ENCODE measurements around the gene MRPL27.
"Not testable (repeated sequence)": the region's sequence is repeated elsewhere in the genome, so short reads cannot be mapped to it uniquely, and the experiment has no call there.

Gene MRPL27

DNA sequence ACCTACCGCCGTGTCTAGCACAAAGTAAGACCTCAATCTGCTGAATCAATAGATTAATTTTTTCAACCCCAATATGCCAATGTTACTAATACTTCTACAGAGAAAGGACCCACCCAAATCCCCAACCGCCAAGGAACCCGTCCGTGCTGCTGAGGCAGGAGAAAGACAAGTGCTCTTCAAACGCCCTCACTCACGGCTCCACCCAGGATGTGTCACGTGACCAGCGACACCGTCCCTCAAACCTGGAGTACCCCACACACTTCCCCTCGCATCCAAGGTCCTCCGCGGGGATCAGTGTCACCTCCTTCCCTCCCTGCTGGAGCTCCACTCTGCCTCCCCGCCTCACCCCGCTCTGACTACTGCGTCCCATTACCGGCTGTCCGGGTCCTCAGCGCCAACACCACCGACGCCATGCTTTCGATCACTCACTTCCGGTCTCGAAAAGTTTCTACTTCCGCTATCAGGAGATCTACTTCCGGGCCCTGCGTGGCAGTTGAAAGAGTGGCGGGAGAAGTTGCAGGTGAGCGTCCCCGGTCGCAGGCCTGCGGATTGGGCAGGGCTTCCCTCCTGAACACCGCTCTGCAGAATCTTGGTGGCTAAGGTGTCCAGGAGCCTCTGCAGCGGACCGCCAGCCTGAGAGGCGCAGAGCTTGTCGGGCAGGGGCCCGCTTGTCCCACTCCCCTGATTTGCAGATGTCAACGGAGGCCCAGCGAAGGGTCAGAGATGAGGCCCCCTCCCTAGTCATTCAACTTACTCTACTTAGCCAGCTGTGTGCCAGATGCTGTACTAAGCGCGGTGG is at the start of gene MRPL27, which contains the start of gene EME1:
MRPL27 (minus strand) TSS at position 427 of the 799 bp plus-strand sequence; CDS start at position 413, 14 bp downstream.
EME1 (plus strand) TSS at position 472 of the 799 bp plus-strand sequence. CDS start 1,980 bp downstream, outside the sequence.
- peak; percentile 73 for DNase-seq (ENCODE audit: low read depth)

DNA sequence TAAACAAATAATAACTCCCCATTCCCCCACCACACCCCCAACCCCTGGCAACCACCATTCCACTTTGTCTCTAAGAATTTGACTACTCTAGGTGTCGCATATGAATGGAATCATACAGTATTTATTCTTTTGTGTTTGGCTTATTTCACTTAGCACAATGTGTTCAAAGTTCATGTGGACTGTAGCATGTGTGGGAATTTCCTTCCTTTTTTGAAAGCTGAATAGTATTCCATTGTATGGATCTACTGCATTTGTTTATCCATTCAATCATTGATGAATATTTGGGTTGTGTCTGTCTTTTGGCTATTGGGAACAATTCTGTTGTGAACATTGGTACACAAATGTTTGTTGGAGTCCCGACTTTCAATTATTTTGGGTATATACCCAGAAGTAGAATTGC is 49.8 kb upstream of the MRPL27 start:
- DNase-seq (ENCODE audit: low read depth): no peak

DNA sequence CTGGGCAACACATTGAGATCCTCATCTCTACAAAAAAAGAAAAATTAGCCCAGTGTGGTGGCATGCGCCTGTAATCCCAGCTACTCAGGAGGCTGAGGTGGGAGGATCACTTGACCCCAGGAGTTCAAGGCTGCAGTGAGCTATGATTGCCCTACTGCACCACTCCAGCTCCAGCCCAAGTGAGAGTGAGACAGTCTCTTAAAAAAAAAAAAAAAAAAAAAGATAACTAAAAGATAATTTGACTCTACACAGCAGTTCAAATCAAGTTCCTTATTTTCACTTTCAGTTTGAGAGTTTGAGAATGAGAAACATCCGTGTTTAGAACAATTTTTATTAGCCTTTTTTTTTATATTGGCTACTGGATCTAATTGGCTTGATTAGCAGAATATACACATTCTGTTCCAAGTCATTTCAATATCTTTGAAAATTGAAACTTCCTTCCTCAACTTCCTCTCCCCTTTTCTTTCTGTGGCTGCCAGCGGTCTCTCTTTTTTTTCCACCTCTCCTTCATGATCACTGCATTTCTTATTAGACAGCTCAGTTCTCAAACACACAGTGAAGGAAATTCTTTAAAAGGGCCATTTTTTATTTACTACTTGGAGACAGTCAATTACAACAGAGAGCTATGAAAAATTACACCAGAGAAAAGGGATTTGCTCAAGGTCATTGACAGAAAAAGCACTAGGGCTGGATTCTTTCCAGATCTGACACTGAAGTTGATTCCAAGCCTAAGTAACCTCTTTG is 48.5 kb upstream of the MRPL27 start:
- DNase-seq (ENCODE audit: low read depth): no peak

DNA sequence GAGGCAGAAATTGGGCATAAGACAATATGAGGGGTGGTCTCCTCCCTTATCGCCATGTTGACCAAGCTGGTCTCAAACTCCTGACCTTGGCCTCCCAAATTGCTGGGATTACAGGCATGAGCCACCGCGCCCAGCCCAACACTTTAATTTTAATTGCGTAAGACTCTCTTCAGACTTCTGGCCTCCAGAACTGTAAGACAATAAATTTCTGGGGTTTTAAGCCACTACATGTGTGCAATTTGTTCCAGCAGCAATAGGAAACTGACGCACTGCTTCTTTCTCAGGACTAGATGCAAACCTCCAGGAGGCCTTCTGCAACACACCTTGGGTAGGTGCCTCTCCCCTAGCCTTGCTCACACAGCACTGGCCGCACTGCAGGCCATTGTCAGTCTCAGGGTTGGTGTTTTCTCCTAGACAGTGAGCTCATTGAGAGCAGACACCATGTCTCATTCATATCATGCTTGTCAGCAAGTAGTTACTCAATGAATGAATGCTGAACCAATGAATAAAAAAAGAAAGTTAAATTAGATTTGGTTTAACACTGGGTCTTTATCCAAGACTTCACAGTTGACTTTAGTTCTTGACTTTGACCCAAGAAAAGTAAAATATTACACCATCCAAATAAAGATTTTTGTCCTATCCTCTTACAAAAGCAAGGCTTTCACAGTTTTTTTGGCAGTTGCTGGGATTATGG is 47.6 kb upstream of the MRPL27 start:
- DNase-seq (ENCODE audit: low read depth): peak; percentile 42

DNA sequence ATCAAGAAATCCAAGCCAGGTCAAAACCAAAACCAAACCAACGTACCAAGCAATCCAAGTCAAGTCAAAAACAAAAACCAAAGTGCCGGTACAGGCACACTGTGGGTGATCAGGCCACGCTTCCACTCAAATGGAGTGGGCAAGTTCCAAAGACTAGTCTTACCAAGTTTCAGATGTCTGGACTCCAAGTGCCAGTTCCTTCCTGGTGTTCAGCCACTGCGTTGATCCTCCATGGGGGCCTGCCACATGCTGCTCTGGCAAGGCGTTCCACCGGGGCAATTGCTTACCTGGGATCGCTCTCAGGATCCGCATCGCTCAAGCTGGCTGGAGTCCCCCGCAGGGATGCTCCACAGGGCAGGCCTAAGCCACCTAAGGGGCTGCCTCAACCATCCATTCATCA is 46.6 kb upstream of the MRPL27 start:
- not testable (repeated sequence) for DNase-seq (ENCODE audit: low read depth)

- DNase-seq (ENCODE audit: low read depth): no peak
Measured at GRCh38 chr17:50414808-50415207, 41.8 kb upstream of the MRPL27 start.

GRCh38 chr17:50412188-50412732 is 39.3 kb upstream of the MRPL27 start:
- no peak for DNase-seq (ENCODE audit: low read depth)

GRCh38 chr17:50407921-50408320 is 34.9 kb upstream of the MRPL27 start:
- no peak for DNase-seq (ENCODE audit: low read depth)

GRCh38 chr17:50406578-50406977 is 33.6 kb upstream of the MRPL27 start:
- no peak for DNase-seq (ENCODE audit: low read depth)

DNA sequence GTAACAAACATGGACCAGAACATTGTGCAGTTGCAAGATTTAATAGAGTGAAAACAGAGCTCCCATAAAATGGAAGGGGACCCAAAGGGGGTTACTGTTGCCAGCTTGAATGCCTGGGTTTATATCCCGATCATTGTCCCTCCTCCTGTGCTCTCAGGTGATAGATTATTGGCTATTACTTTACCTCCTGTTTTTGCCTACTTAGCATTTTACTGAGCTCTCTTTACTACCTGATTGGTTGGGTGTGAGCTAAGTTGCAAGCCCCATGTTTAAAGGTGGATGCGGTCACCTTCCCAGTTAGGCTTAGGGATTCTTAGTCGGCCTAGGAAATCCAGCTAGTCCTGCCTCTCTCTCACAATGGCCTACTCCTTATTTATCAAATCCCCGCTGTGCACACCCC is 32.4 kb upstream of the MRPL27 start:
- not testable (repeated sequence) for DNase-seq (ENCODE audit: low read depth)

DNA sequence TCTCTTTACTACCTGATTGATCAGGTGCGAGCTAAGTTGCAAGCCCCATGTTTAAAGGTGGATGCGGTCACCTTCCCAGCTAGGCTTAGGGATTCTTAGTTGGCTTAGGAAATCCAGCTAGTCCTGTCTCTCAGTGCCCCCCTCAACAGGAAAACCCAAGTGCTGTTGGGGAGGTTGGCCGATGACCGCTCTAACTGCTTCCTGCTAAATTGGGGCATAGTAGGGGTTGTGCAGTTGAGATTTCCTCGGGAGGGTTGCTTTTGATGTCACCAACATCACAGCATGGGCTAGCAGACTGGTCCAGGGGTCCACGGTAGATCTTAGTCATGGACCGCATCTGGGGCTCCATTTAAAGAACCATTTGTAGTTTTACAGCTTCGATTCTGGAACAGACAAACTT is 26.6 kb upstream of the MRPL27 start:
- not testable (repeated sequence) for DNase-seq (ENCODE audit: low read depth)

- not testable (repeated sequence) for DNase-seq (ENCODE audit: low read depth)
Measured at GRCh38 chr17:50398672-50399071, 25.7 kb upstream of the MRPL27 start.

DNA sequence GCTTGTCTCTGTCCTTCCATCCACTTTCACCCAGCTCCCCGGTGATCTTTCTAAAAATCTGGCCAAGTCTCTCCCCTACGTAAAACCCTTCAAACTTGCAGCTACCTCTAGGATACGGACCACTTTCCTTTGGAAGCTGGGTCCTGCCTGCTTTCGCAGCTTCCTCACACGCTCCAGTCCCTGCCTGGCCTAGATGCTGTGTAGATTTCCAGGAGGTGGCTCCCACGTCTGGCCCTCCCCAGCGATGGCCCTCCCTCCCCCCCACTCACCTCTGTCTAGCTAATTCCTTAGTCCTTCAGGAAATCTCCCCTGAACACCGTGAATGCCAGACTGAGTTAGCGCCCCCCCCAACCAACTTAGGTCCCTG is 24.9 kb upstream of the MRPL27 start:
- DNase-seq (ENCODE audit: low read depth): no peak

DNA sequence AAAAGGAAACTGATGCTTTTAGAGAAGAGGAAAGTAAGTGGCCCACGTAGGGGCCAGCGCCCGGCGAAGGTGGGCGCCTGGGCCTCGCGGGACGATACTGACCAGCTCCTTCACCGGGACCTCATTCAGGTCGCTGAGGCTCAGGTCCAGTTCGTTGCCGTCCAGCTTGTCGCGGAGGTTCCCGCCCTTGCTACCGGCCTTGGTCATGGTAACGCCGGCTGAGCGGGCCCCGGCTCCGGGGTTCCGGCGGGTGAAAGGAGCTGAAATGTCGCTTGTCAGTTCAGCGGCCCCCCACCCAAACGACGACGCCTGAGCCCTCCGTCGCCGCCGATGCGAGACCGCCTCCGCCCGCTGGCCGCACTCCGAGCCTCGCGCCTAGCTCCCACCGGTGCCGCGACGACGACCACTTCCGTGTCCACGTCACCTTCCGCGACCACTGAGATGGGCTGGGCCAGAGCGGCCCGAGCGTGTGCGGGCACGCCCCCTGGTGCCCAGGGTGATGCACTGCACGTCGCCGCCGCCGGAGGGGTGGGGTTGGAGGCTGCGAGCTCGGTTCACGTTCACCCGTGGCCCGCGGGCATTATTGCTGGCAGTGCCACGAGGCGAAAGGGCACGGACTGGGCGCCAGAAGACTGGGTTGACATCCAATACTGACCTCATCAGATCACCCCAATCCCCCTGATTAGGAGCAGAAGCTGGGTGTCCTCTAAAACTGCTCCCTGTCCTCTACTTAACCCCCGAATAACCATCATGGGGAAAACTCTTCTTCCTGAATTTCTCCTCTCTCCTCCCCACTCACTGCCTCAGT is 24.3 kb upstream of the MRPL27 start, which contains the start of gene LRRC59:
LRRC59 (minus strand) TSS at position 413 of the 808 bp plus-strand sequence; CDS start at position 207, 206 bp downstream.
- DNase-seq (ENCODE audit: low read depth): peak; percentile 68

GRCh38 chr17:50396261-50397110 is 23.5 kb upstream of the MRPL27 start:
- DNase-seq (ENCODE audit: low read depth): peak; percentile 38

DNA sequence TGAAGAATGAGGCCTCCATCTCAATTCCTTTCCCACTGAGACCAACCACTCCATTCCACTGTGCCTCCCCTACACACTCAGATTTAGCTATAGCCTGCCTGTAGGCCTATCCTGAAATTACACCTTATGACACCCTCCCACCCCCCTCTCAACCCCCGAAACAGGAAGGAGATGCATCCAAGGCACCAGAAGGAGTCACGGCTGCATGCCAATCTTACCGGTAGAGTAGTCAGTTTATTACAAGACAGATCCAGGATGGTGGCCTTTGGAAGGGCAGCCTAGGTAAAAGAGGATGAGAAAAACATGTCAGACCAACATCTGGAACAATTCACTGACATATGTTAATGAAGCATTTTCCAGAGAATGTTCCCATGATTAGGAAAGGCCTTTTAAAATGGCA is 21.7 kb upstream of the MRPL27 start:
- DNase-seq (ENCODE audit: low read depth): no peak

- no peak for DNase-seq (ENCODE audit: low read depth)
Measured at GRCh38 chr17:50393700-50394099, 20.7 kb upstream of the MRPL27 start.

DNA sequence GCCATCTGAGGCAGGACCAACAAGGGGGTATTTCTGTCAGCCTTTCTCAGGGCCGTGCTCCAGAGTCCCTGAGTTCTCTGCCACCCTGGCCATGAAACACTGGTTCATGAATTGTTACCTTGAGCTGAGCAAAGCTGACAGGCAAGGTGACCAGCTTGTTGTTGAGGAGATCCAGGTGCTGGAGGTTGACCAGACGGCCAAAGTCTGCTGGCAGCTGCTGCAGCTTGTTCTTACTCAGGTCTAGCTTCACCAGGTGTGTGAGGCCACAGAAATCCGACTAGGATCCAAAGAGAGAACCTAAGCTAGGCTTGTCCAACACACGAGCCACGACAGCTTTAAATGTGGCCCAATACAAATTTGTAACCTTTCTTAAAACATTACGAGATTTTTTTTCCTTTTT is 19.6 kb upstream of the MRPL27 start:
- DNase-seq (ENCODE audit: low read depth): no peak

DNA sequence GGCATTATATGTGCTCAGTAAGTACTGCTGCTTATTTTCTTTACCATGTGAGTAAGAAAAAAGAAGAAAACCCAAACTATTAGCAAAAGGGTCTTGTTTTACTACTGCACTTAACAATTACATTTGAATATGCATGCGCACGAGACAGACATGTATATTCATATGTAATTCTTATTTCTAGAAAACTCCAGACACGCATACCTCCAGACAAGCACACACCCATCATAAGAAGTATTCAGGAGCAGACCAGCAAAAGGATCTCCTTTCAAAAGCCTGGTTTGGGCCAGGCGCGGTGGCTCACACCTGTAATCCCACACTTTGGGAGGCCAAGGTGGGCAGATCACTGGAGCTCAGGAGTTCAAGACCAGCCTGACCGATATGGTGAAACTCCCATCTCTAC is 16.6 kb upstream of the MRPL27 start:
- no peak for DNase-seq (ENCODE audit: low read depth)

GRCh38 chr17:50388728-50389127 is 15.7 kb upstream of the MRPL27 start:
- no peak for DNase-seq (ENCODE audit: low read depth)

Measured in GM04504 (cell line).